Vagina (tissue), 2 donors: Measurements from ENCODE around the gene C4orf54.

ENCODE experiments used
- POLR2A ChIP-seq, 2 donors: fragments of 450-650 bp; IDR thresholded peaks; one replicate each; pipeline ENCODE4 v1.6.1; 2017; ENCODE audit warnings: antibody characterized with exemption in 2 of 2, mild to moderate bottlenecking in 2 of 2, moderate library complexity in 2 of 2
- POLR2AphosphoS5 ChIP-seq, 2 donors: sonication (generic); formaldehyde crosslinking; IDR thresholded peaks; one replicate each; pipeline ENCODE4 v1.9.0; 2017; ENCODE audit warnings: antibody characterized with exemption in 2 of 2, mild to moderate bottlenecking in 2 of 2, low read depth in 1 of 2; ENCODE audit not compliant: insufficient read depth in 1 of 2
- TF ChIP-seq, protein P1 (sequence below), 3 experiments: fragments of 450-650 bp in 2 of 3; fragments of 200-600 bp in 1 of 3; sonication (generic) in 1 of 3; IDR thresholded peaks; one replicate each; pipeline ENCODE4 v1.5.1; 2017 to 2019; ENCODE audit warnings: antibody characterized with exemption in 3 of 3, mild to moderate bottlenecking in 2 of 3, moderate library complexity in 2 of 3

DNA sequence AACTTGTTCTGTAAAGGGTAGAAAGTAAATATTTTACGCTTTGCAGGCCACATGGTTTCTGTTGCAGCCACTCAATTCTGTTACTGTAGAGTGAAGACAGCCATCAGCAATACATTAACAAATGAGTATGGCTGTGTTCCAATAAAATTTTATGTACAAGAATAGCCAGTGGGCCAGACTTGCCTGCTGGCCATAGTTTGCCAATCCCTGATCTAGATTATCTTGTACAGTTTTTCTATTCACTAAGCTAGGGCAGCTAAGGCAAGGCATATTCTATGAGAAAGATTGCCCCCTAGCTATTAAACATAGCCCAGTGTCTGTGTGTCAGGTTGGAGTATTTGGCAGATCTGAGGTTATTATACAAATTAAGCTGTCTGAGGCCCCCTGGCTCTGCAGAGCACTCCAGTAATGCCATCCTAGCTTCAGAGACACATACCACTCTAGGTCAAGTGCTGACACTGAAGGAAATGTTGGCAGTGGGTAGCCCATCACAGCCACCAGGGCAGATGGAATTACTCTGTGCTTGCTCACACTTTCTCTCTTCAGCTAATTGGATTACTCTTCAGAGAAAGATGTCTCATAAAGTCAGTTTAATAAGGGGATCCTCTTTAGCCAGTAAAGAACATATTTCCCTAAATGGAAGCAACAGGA, 42.3 kb downstream of the C4orf54 start:
- no peak for TF ChIP-seq POLR2A (IDR thresholded peaks at IDR 0.05)
- TF ChIP-seq POLR2AphosphoS5 (IDR thresholded peaks at IDR 0.05; ENCODE audit: insufficient read depth in 1 of 2, low read depth in 1 of 2): no peak
- TF ChIP-seq, protein P1, sequence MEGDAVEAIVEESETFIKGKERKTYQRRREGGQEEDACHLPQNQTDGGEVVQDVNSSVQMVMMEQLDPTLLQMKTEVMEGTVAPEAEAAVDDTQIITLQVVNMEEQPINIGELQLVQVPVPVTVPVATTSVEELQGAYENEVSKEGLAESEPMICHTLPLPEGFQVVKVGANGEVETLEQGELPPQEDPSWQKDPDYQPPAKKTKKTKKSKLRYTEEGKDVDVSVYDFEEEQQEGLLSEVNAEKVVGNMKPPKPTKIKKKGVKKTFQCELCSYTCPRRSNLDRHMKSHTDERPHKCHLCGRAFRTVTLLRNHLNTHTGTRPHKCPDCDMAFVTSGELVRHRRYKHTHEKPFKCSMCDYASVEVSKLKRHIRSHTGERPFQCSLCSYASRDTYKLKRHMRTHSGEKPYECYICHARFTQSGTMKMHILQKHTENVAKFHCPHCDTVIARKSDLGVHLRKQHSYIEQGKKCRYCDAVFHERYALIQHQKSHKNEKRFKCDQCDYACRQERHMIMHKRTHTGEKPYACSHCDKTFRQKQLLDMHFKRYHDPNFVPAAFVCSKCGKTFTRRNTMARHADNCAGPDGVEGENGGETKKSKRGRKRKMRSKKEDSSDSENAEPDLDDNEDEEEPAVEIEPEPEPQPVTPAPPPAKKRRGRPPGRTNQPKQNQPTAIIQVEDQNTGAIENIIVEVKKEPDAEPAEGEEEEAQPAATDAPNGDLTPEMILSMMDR (IDR thresholded peaks at IDR 0.05): no peak
